ENCODE measurements around the gene NEBL. TPM values are rescaled to one million over a fixed set of nuclear protein-coding genes. Genes with fewer than 3 reads are reported as not detected.

NEBL gene
- total and polyA plus RNA-seq, 4 donors: 0.18 to 4.3 (median 1.5) TPM

GRCh38 chr10:20745556-20746375, 151.3 kb downstream of the NEBL start:
- DNase-seq (no peak), ATAC-seq (ENCODE audit: low FRiP score) (no peak)
- Histone ChIP-seq H3K4me3 (ENCODE audit: low read length in 2 of 2) (no peak overlapping the region), H3K27ac (ENCODE audit: low read depth in 1 of 2, low read length in 2 of 2) (peak overlapping the region; percentile 24 to 71), H3K27me3 (ENCODE audit: control insufficient read depth in 1 of 2, insufficient read depth in 2 of 2, low read length in 1 of 2) (no peaks in the 10 kb centered on the region), H3K9me3 (ENCODE audit: control insufficient read depth, low read length) (no peaks in the 10 kb centered on the region), H3K36me3 (ENCODE audit: control insufficient read depth in 1 of 2, insufficient read depth in 2 of 2, low read length in 1 of 2) (no peaks in the 10 kb centered on the region), H3K4me1 (ENCODE audit: control insufficient read depth in 1 of 2, insufficient read depth in 2 of 2, low read length in 2 of 2) (peaks cover 3 to 17% of the 10 kb centered on the region in 2 donors)
- intact Hi-C loops (cut with DNase I): loop anchor here in 1 of 2 donors (10.0 kb wide), 2 partner anchors 121 to 151 kb away; no protein-coding TSS in a partner anchor
- 88 to 91% methylated on average over 7 of the region's 7 CpGs for WGBS, 2 donors

DNA sequence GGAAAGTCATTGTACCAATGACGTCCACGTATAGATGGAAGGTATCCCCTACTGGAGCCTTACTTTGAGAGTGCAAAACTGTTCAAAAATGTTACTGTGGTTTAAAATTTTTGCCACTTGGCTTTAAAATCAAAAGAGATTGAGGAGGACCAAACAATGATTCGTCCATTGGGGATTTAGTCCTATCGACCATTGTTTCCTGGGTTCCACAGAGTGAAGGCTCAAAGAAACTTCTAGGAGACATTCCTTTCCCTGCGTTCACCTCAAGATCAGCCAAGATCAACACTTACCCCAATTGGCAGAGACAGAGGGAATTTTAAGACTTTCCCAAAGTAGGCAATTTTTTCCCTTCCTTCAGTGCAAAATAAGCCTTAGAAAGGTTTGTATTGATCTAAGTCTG, 152.3 kb downstream of the NEBL start:
- 6 to 8% methylated on average over 5 of the region's 5 CpGs for WGBS, 2 donors
- Histone ChIP-seq H3K27ac (ENCODE audit: low read depth in 1 of 2, low read length in 2 of 2) (peak overlapping the region in 1 of 2 donors; percentile 71), H3K4me3 (ENCODE audit: low read length in 2 of 2) (no peak overlapping the region), H3K9me3 (ENCODE audit: control insufficient read depth, low read length) (no peaks in the 10 kb centered on the region), H3K27me3 (ENCODE audit: control insufficient read depth in 1 of 2, insufficient read depth in 2 of 2, low read length in 1 of 2) (no peaks in the 10 kb centered on the region), H3K4me1 (ENCODE audit: control insufficient read depth in 1 of 2, insufficient read depth in 2 of 2, low read length in 2 of 2) (peaks cover 3 to 17% of the 10 kb centered on the region in 2 donors), H3K36me3 (ENCODE audit: control insufficient read depth in 1 of 2, insufficient read depth in 2 of 2, low read length in 1 of 2) (no peaks in the 10 kb centered on the region)
- ATAC-seq (ENCODE audit: low FRiP score) (no peak), DNase-seq (no peak)
- intact Hi-C loops (cut with DNase I): loop anchor here in 1 of 2 donors (10.0 kb wide), 2 partner anchors 120 to 150 kb away; no protein-coding TSS in a partner anchor

- H3K27ac ChIP-seq (ENCODE audit: low read depth in 1 of 2, low read length in 2 of 2): peak overlapping the region in 1 of 2 donors; percentile 40
- whole genome bisulfite sequencing, 2 donors: 78 to 81% methylated on average over 5 of the region's 5 CpGs
- H3K4me1 ChIP-seq (ENCODE audit: control insufficient read depth in 1 of 2, insufficient read depth in 2 of 2, low read length in 2 of 2): peaks cover 3 to 17% of the 10 kb centered on the region in 2 donors
- no peaks in the 10 kb centered on the region for H3K27me3 ChIP-seq (ENCODE audit: control insufficient read depth in 1 of 2, insufficient read depth in 2 of 2, low read length in 1 of 2)
- H3K4me3 ChIP-seq (ENCODE audit: low read length in 2 of 2): no peak overlapping the region
- DNase-seq (no peak), ATAC-seq (ENCODE audit: low FRiP score) (no peak)
- intact Hi-C loops (cut with DNase I): loop anchor here in 1 of 2 donors (10.0 kb wide), 2 partner anchors 119 to 149 kb away; no protein-coding TSS in a partner anchor
- H3K9me3 ChIP-seq (ENCODE audit: control insufficient read depth, low read length): no peaks in the 10 kb centered on the region
- H3K36me3 ChIP-seq (ENCODE audit: control insufficient read depth in 1 of 2, insufficient read depth in 2 of 2, low read length in 1 of 2): no peaks in the 10 kb centered on the region
Measured at GRCh38 chr10:20743942-20744341, 153.2 kb downstream of the NEBL start.

GRCh38 chr10:20742737-20743541, 154.2 kb downstream of the NEBL start:
- intact Hi-C loops (cut with DNase I): loop anchor here in 1 of 2 donors (10.0 kb wide), 2 partner anchors 118 to 148 kb away; no protein-coding TSS in a partner anchor
- Histone ChIP-seq H3K27ac (ENCODE audit: low read depth in 1 of 2, low read length in 2 of 2) (peak overlapping the region; percentile 33 to 69), H3K27me3 (ENCODE audit: control insufficient read depth in 1 of 2, insufficient read depth in 2 of 2, low read length in 1 of 2) (no peaks in the 10 kb centered on the region), H3K36me3 (ENCODE audit: control insufficient read depth in 1 of 2, insufficient read depth in 2 of 2, low read length in 1 of 2) (no peaks in the 10 kb centered on the region), H3K4me3 (ENCODE audit: low read length in 2 of 2) (no peak overlapping the region), H3K4me1 (ENCODE audit: control insufficient read depth in 1 of 2, insufficient read depth in 2 of 2, low read length in 2 of 2) (peaks cover 3 to 17% of the 10 kb centered on the region in 2 donors), H3K9me3 (ENCODE audit: control insufficient read depth, low read length) (no peaks in the 10 kb centered on the region)
- DNase-seq: no peak
- no peak for ATAC-seq (ENCODE audit: low FRiP score)
- WGBS, 2 donors: 43 to 44% methylated on average over 4 of the region's 4 CpGs

- 88 to 93% methylated on average over 6 of the region's 6 CpGs for WGBS, 2 donors
- Histone ChIP-seq H3K4me3 (ENCODE audit: low read length in 2 of 2) (no peak overlapping the region), H3K36me3 (ENCODE audit: control insufficient read depth in 1 of 2, insufficient read depth in 2 of 2, low read length in 1 of 2) (no peaks in the 10 kb centered on the region), H3K27me3 (ENCODE audit: control insufficient read depth in 1 of 2, insufficient read depth in 2 of 2, low read length in 1 of 2) (no peaks in the 10 kb centered on the region), H3K4me1 (ENCODE audit: control insufficient read depth in 1 of 2, insufficient read depth in 2 of 2, low read length in 2 of 2) (peaks cover 3 to 14% of the 10 kb centered on the region in 2 donors), H3K9me3 (ENCODE audit: control insufficient read depth, low read length) (no peaks in the 10 kb centered on the region), H3K27ac (ENCODE audit: low read depth in 1 of 2, low read length in 2 of 2) (no peak overlapping the region)
- intact Hi-C loops (cut with DNase I): loop anchor here in 1 of 2 donors (10.0 kb wide), 2 partner anchors 115 to 145 kb away; no protein-coding TSS in a partner anchor
- ATAC-seq (ENCODE audit: low FRiP score) (no peak), DNase-seq (no peak)
Measured at GRCh38 chr10:20740120-20740519, 157.0 kb downstream of the NEBL start.

DNA sequence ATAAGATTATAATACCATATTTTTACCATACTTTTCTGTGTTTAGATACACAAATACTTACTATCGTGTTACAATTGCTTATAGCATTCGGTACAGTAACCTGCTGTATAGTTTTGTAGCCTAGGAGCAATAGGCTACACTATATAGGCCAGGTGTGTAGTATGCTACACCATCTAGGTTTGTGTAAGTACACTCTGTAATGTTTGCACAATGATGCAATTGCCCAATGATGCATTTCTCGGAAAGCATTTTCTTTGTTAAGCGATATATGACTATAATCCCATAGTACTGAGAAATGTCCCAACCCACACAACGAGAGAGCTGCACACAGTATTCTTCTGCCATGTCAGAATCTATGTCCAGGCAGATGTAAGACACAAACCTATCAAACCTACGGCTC, 160.0 kb downstream of the NEBL start:
- Histone ChIP-seq H3K36me3 (ENCODE audit: control insufficient read depth in 1 of 2, insufficient read depth in 2 of 2, low read length in 1 of 2) (no peaks in the 10 kb centered on the region), H3K4me3 (ENCODE audit: low read length in 2 of 2) (no peak overlapping the region), H3K27ac (ENCODE audit: low read depth in 1 of 2, low read length in 2 of 2) (no peak overlapping the region), H3K9me3 (ENCODE audit: control insufficient read depth, low read length) (no peaks in the 10 kb centered on the region), H3K4me1 (ENCODE audit: control insufficient read depth in 1 of 2, insufficient read depth in 2 of 2, low read length in 2 of 2) (peaks cover 2 to 5% of the 10 kb centered on the region in 2 donors), H3K27me3 (ENCODE audit: control insufficient read depth in 1 of 2, insufficient read depth in 2 of 2, low read length in 1 of 2) (no peaks in the 10 kb centered on the region)
- 93 to 95% methylated on average over 6 of the region's 6 CpGs for WGBS, 2 donors
- ATAC-seq (ENCODE audit: low FRiP score) (no peak), DNase-seq (no peak)
- intact Hi-C loops (cut with DNase I): no loop called here
